Neural cell (in vitro differentiated cells): ENCODE results near the gene HS3ST5. TPM values are rescaled to one million over a fixed set of nuclear protein-coding genes. Genes with fewer than 3 reads are reported as not detected.
A peak's percentile ranks its signal among the peaks of the same experiment; 100 is the strongest.

Source experiments
- H2AFZ ChIP-seq: fragments of 200-600, 300-800 bp; sonication (generic), shearing (Covaris generic); 2 replicates; pipeline ENCODE4 v1.6.0; 2014; ENCODE audit warnings: low read depth, mild to moderate bottlenecking, antibody characterized with exemption, low read length, moderate library complexity
- H3F3A ChIP-seq: fragments of 200-600 bp; shearing (Covaris generic); 2 replicates; pipeline ENCODE4 v1.6.1; 2016; ENCODE audit warnings: mild to moderate bottlenecking, moderate library complexity, mixed read lengths, antibody characterized with exemption, low read length; ENCODE audit not compliant: insufficient read depth, poor library complexity, severe bottlenecking
- H3K27ac ChIP-seq: fragments of 200-600, 300-800 bp; sonication (generic), shearing (Covaris generic); 2 replicates; pipeline ENCODE4 v1.5.1; 2014; ENCODE audit warnings: mild to moderate bottlenecking, low read length, moderate library complexity
- H3K27me3 ChIP-seq: fragments of 300-800, 200-600 bp; sonication (generic), shearing (Covaris generic); 2 replicates; pipeline ENCODE4 v1.6.0; 2014; ENCODE audit warnings: mild to moderate bottlenecking, low read depth, low read length, moderate library complexity; ENCODE audit not compliant: insufficient read depth
- H3K36me3 ChIP-seq: fragments of 300-800, 200-600 bp; sonication (generic), shearing (Covaris generic); 2 replicates; pipeline ENCODE4 v1.5.1; 2014; ENCODE audit warnings: mild to moderate bottlenecking, antibody characterized with exemption, low read length, moderate library complexity; ENCODE audit not compliant: insufficient read depth
- H3K4me2 ChIP-seq: fragments of 300-800, 200-600 bp; sonication (generic), shearing (Covaris generic); 2 replicates; pipeline ENCODE4 v1.6.0; 2014; ENCODE audit warnings: mild to moderate bottlenecking, low read length
- H3K4me3 ChIP-seq: fragments of 300-800, 200-600 bp; sonication (generic), shearing (Covaris generic); 2 replicates; pipeline ENCODE4 v1.5.1; 2014; ENCODE audit warnings: mild to moderate bottlenecking, low read length, moderate library complexity
- H3K79me2 ChIP-seq: fragments of 200-600 bp; shearing (Covaris generic); replicated peaks from 2 replicates; pipeline ENCODE4 v1.6.0; 2014; ENCODE audit warnings: mild to moderate bottlenecking, low read length, moderate library complexity; ENCODE audit not compliant: insufficient read depth
- H3K9ac ChIP-seq: fragments of 300-800, 200-600 bp; sonication (generic), shearing (Covaris generic); 2 replicates; pipeline ENCODE4 v1.6.1; 2016; ENCODE audit warnings: mild to moderate bottlenecking, low read length, mixed read lengths
- H3K9me2 ChIP-seq: fragments of 200-600 bp; shearing (Covaris generic); 2 replicates; pipeline ENCODE4 v1.6.1; 2016; ENCODE audit warnings: mild to moderate bottlenecking, low read length, mixed read lengths; ENCODE audit not compliant: insufficient read depth
- H3K9me3 ChIP-seq: fragments of 200-600, 300-800 bp; sonication (generic), shearing (Covaris generic); 2 replicates; pipeline ENCODE4 v1.6.1; 2016; ENCODE audit warnings: mild to moderate bottlenecking, mixed run types, low read length, moderate library complexity, mixed read lengths
- H4K20me1 ChIP-seq: fragments of 200-600 bp; shearing (Covaris generic); 2 replicates; pipeline ENCODE4 v1.6.1; 2016; ENCODE audit warnings: mild to moderate bottlenecking, mixed run types; ENCODE audit not compliant: insufficient read depth
- EP300 ChIP-seq: fragments of 450-650 bp; conservative IDR thresholded peaks from 2 replicates; pipeline ENCODE4 v1.6.1; 2014; ENCODE audit warnings: antibody characterized with exemption, mild to moderate bottlenecking, moderate library complexity; ENCODE audit not compliant: poor library complexity, severe bottlenecking
- EZH2 ChIP-seq: fragments of 200-600, 300-800 bp; shearing (Covaris generic), sonication (generic); IDR thresholded peaks from 2 replicates; pipeline ENCODE4 v1.6.1; 2014; ENCODE audit warnings: antibody characterized with exemption, low read length, borderline replicate concordance, mild to moderate bottlenecking; ENCODE audit not compliant: insufficient read depth, poor library complexity, severe bottlenecking
- MXI1 ChIP-seq: fragments of 450-650 bp; conservative IDR thresholded peaks from 2 replicates; pipeline ENCODE4 v1.6.1; 2014; ENCODE audit warnings: antibody characterized with exemption, mild to moderate bottlenecking; ENCODE audit not compliant: poor library complexity, severe bottlenecking
- POLR2AphosphoS5 ChIP-seq: IDR thresholded peaks from 2 replicates; pipeline ENCODE4 v1.6.1; 2012
- RAD21 ChIP-seq: fragments of 450-650 bp; conservative IDR thresholded peaks from 2 replicates; pipeline ENCODE4 v1.6.1; 2014; ENCODE audit warnings: antibody characterized with exemption, mild to moderate bottlenecking, moderate library complexity
- SMC3 ChIP-seq: fragments of 450-650 bp; conservative IDR thresholded peaks from 2 replicates; pipeline ENCODE4 v1.6.1; 2014; ENCODE audit warnings: antibody characterized with exemption, mild to moderate bottlenecking, moderate library complexity; ENCODE audit not compliant: poor library complexity
- TAF1 ChIP-seq: IDR thresholded peaks from 2 replicates; pipeline ENCODE4 v1.6.1; 2012; ENCODE audit warnings: low read depth
- polyA minus RNA-seq: library from RNA; depleted of rRNA, polyadenylated mRNA; stranded (reverse); fragments of >200 nt; gene quantifications from 2 replicates; pipeline ENCODE4 v1.2.3, GENCODE V29; 2014
- polyA plus RNA-seq: library from polyadenylated mRNA; depleted of rRNA; stranded (reverse); fragments of >200 nt; gene quantifications from 2 replicates; pipeline ENCODE4 v1.2.3, GENCODE V29; 2014
- TF ChIP-seq, protein P1 (sequence below): fragments of 450-650 bp; IDR thresholded peaks from 2 replicates; pipeline ENCODE4 v1.5.1; 2014; ENCODE audit warnings: antibody characterized with exemption, mild to moderate bottlenecking, moderate library complexity; ENCODE audit not compliant: poor library complexity, severe bottlenecking
- TF ChIP-seq, protein P2 (sequence below): IDR thresholded peaks from 2 replicates; pipeline ENCODE4 v1.6.1; 2012; ENCODE audit warnings: borderline replicate concordance

The HS3ST5 gene, protein sequence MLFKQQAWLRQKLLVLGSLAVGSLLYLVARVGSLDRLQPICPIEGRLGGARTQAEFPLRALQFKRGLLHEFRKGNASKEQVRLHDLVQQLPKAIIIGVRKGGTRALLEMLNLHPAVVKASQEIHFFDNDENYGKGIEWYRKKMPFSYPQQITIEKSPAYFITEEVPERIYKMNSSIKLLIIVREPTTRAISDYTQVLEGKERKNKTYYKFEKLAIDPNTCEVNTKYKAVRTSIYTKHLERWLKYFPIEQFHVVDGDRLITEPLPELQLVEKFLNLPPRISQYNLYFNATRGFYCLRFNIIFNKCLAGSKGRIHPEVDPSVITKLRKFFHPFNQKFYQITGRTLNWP
- polyA plus RNA-seq (not detected in 2 replicates), polyA minus RNA-seq (0.24 and 0.35 TPM in 2 replicates)

DNA sequence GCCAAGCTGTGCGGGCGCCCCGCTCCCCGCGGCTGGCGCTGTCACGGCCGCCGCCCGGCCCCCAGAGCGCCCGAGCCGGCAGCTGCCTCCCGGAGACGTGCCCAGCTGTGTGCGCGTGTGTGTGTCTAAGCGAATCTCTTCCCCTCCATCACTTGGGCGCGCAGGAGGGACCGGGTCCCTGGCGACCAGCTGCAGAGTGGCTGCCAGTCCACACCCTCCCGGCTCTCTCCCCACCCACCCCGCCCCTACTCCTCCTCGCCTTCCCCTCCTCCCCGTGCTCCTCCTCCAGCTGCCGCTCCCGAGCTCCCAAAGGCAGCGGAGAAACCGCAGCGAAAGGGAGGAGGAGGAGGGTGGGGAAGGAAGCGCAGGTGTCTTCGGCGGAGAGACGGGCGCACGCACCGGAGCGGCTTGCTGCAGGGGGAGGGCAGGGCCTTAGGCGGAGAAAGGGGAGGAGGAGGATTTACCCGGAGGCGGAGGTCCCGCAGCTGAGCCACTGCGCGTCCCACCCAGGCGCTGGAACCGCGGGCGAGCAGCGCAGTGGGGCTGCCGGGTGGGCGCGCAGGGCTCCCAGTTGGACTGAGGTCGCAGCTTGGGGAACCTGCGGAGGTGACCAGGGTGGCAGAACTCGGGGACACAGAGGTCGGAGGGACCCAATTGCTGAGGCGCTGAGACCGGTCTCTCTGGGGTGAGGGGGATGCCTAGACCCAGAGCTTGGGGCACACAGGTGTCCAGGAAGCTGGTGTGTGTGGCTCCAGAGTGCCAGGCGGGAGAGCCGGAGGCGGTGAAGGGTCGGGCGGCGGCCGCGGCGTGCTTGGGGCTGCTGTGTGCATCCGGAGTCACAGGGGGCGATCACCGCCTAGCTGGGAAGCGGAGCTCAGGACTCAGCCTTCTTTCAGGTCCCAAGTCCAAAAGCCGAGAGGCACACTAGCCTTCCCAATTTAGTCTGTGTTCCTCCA is at the start of gene HS3ST5:
HS3ST5 (minus strand) TSS at position 198 of the 956 bp plus-strand sequence. CDS start 280,178 bp downstream, outside the sequence.
- H3K9me3 ChIP-seq: no peaks in the 10 kb centered on the region
- no peaks in the 10 kb centered on the region for H3K79me2 ChIP-seq
- H3K9me2 ChIP-seq: no peaks in the 10 kb centered on the region
- peak within 1 kb of the TSS; percentile 88 for H3K4me3 ChIP-seq
- no peak within 1 kb of the TSS for H3K27ac ChIP-seq
- TF ChIP-seq MXI1: no peak
- peak; percentile 65 for TF ChIP-seq SMC3
- TF ChIP-seq, protein P1, sequence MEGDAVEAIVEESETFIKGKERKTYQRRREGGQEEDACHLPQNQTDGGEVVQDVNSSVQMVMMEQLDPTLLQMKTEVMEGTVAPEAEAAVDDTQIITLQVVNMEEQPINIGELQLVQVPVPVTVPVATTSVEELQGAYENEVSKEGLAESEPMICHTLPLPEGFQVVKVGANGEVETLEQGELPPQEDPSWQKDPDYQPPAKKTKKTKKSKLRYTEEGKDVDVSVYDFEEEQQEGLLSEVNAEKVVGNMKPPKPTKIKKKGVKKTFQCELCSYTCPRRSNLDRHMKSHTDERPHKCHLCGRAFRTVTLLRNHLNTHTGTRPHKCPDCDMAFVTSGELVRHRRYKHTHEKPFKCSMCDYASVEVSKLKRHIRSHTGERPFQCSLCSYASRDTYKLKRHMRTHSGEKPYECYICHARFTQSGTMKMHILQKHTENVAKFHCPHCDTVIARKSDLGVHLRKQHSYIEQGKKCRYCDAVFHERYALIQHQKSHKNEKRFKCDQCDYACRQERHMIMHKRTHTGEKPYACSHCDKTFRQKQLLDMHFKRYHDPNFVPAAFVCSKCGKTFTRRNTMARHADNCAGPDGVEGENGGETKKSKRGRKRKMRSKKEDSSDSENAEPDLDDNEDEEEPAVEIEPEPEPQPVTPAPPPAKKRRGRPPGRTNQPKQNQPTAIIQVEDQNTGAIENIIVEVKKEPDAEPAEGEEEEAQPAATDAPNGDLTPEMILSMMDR: peak; percentile 79
- peak; percentile 73 for TF ChIP-seq RAD21
- H3K4me2 ChIP-seq: peak within 1 kb of the TSS; percentile 61
- no peaks in the 10 kb centered on the region for H3F3A ChIP-seq
- H3K9ac ChIP-seq: peak within 1 kb of the TSS; percentile 54
- no peaks in the 10 kb centered on the region for H3K36me3 ChIP-seq
- H3K27me3 ChIP-seq: peaks cover 29% of the 10 kb centered on the region
- no peak within 1 kb of the TSS for H2AFZ ChIP-seq
- no peaks in the 10 kb centered on the region for H4K20me1 ChIP-seq

DNA sequence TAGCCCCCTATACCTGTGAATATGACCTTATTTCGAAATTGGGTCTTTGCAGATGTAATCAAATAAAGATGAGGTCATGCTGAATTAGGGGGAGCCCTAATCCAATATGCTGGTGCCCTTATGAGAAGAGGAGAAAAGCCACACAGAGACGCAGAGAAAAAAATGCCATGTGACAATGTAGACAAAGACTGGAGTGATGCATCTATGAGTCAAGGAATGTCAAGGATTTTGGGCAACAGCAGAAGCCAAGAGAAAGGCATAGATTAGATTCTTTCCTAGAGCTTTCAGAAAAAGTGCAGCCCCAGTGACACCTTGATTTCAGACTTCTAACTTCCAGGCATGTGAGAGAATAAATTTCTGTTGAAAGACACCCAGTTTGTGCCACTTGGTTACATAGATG is 47.4 kb upstream of the HS3ST5 start:
- no peak overlapping the region for H3K4me3 ChIP-seq
- no peaks in the 10 kb centered on the region for H3K36me3 ChIP-seq
- no peak overlapping the region for H2AFZ ChIP-seq
- H3K27me3 ChIP-seq: no peaks in the 10 kb centered on the region
- H3K9ac ChIP-seq: no peak overlapping the region
- no peaks in the 10 kb centered on the region for H3K9me2 ChIP-seq
- no peaks in the 10 kb centered on the region for H3K9me3 ChIP-seq
- H3K79me2 ChIP-seq: no peaks in the 10 kb centered on the region
- H3F3A ChIP-seq: no peaks in the 10 kb centered on the region
- no peak overlapping the region for H3K4me2 ChIP-seq
- H4K20me1 ChIP-seq: no peaks in the 10 kb centered on the region
- TF ChIP-seq MXI1: no peak
- TF ChIP-seq, protein P1: no peak
- no peak for TF ChIP-seq EZH2
- H3K27ac ChIP-seq: no peak overlapping the region

DNA sequence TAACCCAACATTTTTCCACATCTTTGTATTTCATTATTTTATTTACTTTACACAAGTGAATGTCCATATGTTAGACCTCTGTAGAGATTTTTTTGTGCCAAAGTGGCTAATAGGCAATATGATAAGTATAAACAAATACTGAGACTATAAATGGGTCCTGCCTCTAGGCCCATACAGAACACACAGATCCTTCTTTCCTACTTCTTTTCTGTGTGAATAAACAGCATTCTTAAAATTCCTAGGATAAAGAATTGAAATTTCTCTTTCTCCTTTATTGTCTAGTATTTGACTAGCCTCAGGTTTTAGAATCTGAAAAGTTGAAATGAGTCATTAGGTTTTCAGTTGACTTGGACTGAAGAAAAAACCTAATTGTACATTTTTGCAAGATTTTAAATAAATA is 46.3 kb upstream of the HS3ST5 start:
- H3K27ac ChIP-seq: no peak overlapping the region
- H3K4me3 ChIP-seq: no peak overlapping the region
- no peak overlapping the region for H3K4me2 ChIP-seq
- H3K27me3 ChIP-seq: no peaks in the 10 kb centered on the region
- H3K36me3 ChIP-seq: no peaks in the 10 kb centered on the region
- H2AFZ ChIP-seq: no peak overlapping the region
- no peaks in the 10 kb centered on the region for H3K79me2 ChIP-seq
- no peak overlapping the region for H3K9ac ChIP-seq
- no peaks in the 10 kb centered on the region for H4K20me1 ChIP-seq
- no peaks in the 10 kb centered on the region for H3K9me3 ChIP-seq
- no peaks in the 10 kb centered on the region for H3K9me2 ChIP-seq
- no peaks in the 10 kb centered on the region for H3F3A ChIP-seq
- TF ChIP-seq, protein P1: no peak
- TF ChIP-seq MXI1 (no peak), POLR2AphosphoS5 (no peak), EZH2 (no peak), TAF1 (no peak), EP300 (no peak)
- TF ChIP-seq, protein P2, sequence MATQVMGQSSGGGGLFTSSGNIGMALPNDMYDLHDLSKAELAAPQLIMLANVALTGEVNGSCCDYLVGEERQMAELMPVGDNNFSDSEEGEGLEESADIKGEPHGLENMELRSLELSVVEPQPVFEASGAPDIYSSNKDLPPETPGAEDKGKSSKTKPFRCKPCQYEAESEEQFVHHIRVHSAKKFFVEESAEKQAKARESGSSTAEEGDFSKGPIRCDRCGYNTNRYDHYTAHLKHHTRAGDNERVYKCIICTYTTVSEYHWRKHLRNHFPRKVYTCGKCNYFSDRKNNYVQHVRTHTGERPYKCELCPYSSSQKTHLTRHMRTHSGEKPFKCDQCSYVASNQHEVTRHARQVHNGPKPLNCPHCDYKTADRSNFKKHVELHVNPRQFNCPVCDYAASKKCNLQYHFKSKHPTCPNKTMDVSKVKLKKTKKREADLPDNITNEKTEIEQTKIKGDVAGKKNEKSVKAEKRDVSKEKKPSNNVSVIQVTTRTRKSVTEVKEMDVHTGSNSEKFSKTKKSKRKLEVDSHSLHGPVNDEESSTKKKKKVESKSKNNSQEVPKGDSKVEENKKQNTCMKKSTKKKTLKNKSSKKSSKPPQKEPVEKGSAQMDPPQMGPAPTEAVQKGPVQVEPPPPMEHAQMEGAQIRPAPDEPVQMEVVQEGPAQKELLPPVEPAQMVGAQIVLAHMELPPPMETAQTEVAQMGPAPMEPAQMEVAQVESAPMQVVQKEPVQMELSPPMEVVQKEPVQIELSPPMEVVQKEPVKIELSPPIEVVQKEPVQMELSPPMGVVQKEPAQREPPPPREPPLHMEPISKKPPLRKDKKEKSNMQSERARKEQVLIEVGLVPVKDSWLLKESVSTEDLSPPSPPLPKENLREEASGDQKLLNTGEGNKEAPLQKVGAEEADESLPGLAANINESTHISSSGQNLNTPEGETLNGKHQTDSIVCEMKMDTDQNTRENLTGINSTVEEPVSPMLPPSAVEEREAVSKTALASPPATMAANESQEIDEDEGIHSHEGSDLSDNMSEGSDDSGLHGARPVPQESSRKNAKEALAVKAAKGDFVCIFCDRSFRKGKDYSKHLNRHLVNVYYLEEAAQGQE: no peak
